Measurements from ENCODE around the gene NRG2. TPM values are rescaled to one million over a fixed set of nuclear protein-coding genes. Genes with fewer than 3 reads are reported as not detected.

Gene NRG2
- total RNA-seq, 1 experiment from 2014 or later: not detected

- POLR2A ChIA-PET (ENCODE audit: low non-redundant PET): no interaction called here
- no peak overlapping the region for H3K4me3 ChIP-seq (ENCODE audit: low read depth, low read length, poor library complexity, severe bottlenecking)
- TF ChIP-seq CTCF (conservative IDR thresholded peaks at IDR 0.05; ENCODE audit: low read depth, low read length) (no peak), EZH2 (IDR thresholded peaks at IDR 0.05; ENCODE audit: borderline replicate concordance, low read depth, low read length, poor library complexity, severe bottlenecking) (no peak)
- CTCF ChIA-PET: no interaction called here
- intact Hi-C loops (cut with micrococcal nuclease; ENCODE audit: unreplicated experiment): loop anchor here (10.0 kb wide), 1 partner anchor 194 kb away; no protein-coding TSS in a partner anchor
- H3K9me3 ChIP-seq (ENCODE audit: low read depth, low read length, poor library complexity, severe bottlenecking): no peaks in the 10 kb centered on the region
- no TSS peak for BruUV-seq (replicated peaks)
- no peak overlapping the region for H3K27ac ChIP-seq (ENCODE audit: low read depth, low read length, poor library complexity, severe bottlenecking)
- H3K27me3 ChIP-seq (replicated peaks; ENCODE audit: insufficient read depth, low read depth, low read length, poor library complexity): no peaks in the 10 kb centered on the region
- no peak for DNase-seq (ENCODE audit: low spot score)
- no peaks in the 10 kb centered on the region for H3K36me3 ChIP-seq (ENCODE audit: insufficient read depth, low read length, poor library complexity, severe bottlenecking)
- H3K4me1 ChIP-seq (ENCODE audit: insufficient read depth, low read length, poor library complexity, severe bottlenecking): no peaks in the 10 kb centered on the region
Observed at GRCh38 chr5:139960723-139961383, 82.2 kb downstream of the NRG2 start.

DNA sequence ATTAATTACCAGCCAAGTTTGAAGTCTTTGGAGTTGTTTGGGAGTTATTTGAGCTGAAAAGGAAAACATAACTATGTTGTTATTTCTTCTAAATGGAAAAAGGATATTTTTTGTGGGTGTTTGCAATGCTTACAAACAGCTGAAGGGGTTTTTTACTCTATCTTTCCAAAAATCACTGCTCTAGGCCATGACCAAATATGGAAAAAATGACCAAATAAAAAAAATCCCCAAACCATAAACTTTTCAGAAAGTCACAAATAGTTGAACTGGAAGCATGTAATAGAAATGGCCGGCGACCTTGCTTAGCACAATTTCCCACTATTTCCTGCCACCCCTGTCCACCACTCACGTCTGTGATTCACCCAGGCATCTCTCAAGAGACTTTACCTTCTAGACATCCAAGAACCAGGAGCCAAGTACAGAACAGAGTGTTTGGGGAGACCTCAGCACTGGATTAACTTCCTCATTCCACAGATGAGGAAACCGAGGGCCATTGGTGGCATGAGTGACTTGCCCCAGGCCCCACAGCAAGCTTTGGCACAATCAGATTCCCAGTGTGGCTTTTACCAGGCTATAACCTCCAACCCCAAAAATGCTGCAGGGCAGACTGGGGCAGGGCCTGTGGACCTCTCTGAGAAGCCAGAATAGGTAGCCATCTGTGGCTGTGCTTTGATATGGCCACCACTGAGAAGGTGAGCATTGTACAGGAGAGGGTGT, 84.5 kb downstream of the NRG2 start:
- ChIA-PET POLR2A (ENCODE audit: low non-redundant PET) (no interaction called here), CTCF (no interaction called here)
- intact Hi-C loops (cut with micrococcal nuclease; ENCODE audit: unreplicated experiment): no loop called here
- TF ChIP-seq CTCF (conservative IDR thresholded peaks at IDR 0.05; ENCODE audit: low read depth, low read length): no peak
- no peak for TF ChIP-seq EZH2 (IDR thresholded peaks at IDR 0.05; ENCODE audit: borderline replicate concordance, low read depth, low read length, poor library complexity, severe bottlenecking)
- Histone ChIP-seq H3K27ac (ENCODE audit: low read depth, low read length, poor library complexity, severe bottlenecking) (no peak overlapping the region), H3K36me3 (ENCODE audit: insufficient read depth, low read length, poor library complexity, severe bottlenecking) (no peaks in the 10 kb centered on the region), H3K4me1 (ENCODE audit: insufficient read depth, low read length, poor library complexity, severe bottlenecking) (no peaks in the 10 kb centered on the region), H3K27me3 (replicated peaks; ENCODE audit: insufficient read depth, low read depth, low read length, poor library complexity) (no peaks in the 10 kb centered on the region), H3K9me3 (ENCODE audit: low read depth, low read length, poor library complexity, severe bottlenecking) (no peaks in the 10 kb centered on the region), H3K4me3 (ENCODE audit: low read depth, low read length, poor library complexity, severe bottlenecking) (no peak overlapping the region)
- DNase-seq (ENCODE audit: low spot score): no peak
- BruUV-seq (replicated peaks): no TSS peak

DNA sequence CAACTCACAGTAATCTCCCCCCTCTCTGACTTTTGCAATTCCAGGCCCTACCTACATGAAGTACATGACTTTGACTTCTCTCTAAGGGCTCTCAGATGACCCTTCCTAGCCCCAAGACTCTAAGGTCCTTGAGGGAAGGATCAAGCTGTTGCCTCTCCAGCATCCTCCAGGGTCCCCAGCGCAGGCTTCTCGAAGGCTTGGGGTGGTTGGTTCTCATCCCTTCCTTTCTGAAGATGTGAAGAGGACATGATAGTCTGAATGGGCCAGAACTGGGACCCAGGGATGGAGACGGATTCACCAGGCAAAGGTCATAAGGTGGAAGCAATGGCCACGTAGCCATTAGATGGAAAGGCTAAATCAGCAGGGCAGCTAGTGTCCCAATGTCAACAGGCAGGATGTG, 86.8 kb downstream of the NRG2 start:
- Histone ChIP-seq H3K27me3 (replicated peaks; ENCODE audit: insufficient read depth, low read depth, low read length, poor library complexity) (no peaks in the 10 kb centered on the region), H3K36me3 (ENCODE audit: insufficient read depth, low read length, poor library complexity, severe bottlenecking) (no peaks in the 10 kb centered on the region), H3K4me1 (ENCODE audit: insufficient read depth, low read length, poor library complexity, severe bottlenecking) (no peaks in the 10 kb centered on the region), H3K4me3 (ENCODE audit: low read depth, low read length, poor library complexity, severe bottlenecking) (no peak overlapping the region), H3K27ac (ENCODE audit: low read depth, low read length, poor library complexity, severe bottlenecking) (no peak overlapping the region), H3K9me3 (ENCODE audit: low read depth, low read length, poor library complexity, severe bottlenecking) (no peaks in the 10 kb centered on the region)
- TF ChIP-seq CTCF (conservative IDR thresholded peaks at IDR 0.05; ENCODE audit: low read depth, low read length) (no peak), EZH2 (IDR thresholded peaks at IDR 0.05; ENCODE audit: borderline replicate concordance, low read depth, low read length, poor library complexity, severe bottlenecking) (no peak)
- DNase-seq (ENCODE audit: low spot score): no peak
- no TSS peak for BruUV-seq (replicated peaks)
- POLR2A ChIA-PET (ENCODE audit: low non-redundant PET): no interaction called here
- intact Hi-C loops (cut with micrococcal nuclease; ENCODE audit: unreplicated experiment): no loop called here
- CTCF ChIA-PET: no interaction called here
